Measurements from ENCODE around the gene NELL1. TPM values are rescaled to one million over a fixed set of nuclear protein-coding genes. Genes with fewer than 3 reads are reported as not detected.

Gene NELL1
- total RNA-seq, 1 experiment from 2014 or later: not detected

- ChIA-PET POLR2A (ENCODE audit: unreplicated experiment) (no interaction called here), CTCF (no interaction called here)
- Histone ChIP-seq H3K4me2 (ENCODE audit: low read length) (no peak overlapping the region), H3K9ac (ENCODE audit: low read length) (no peak overlapping the region), H3K36me3 (ENCODE audit: low read depth, low read length) (no peaks in the 10 kb centered on the region), H3K4me3 (ENCODE audit: low read length) (no peak overlapping the region), H3K27me3 (ENCODE audit: low read length) (no peaks in the 10 kb centered on the region), H3F3A (ENCODE audit: low read length, unreplicated experiment) (no peaks in the 10 kb centered on the region), H3K9me2 (replicated peaks; ENCODE audit: low read length) (no peaks in the 10 kb centered on the region), H2AFZ (ENCODE audit: low read length) (no peak overlapping the region), H4K20me1 (ENCODE audit: low read length) (no peaks in the 10 kb centered on the region), H3K27ac (ENCODE audit: low read length) (no peak overlapping the region), H3K4me1 (ENCODE audit: insufficient read depth, low read length) (no peaks in the 10 kb centered on the region), H3K9me3 (ENCODE audit: low read length) (no peaks in the 10 kb centered on the region), H3K79me2 (ENCODE audit: low read length) (no peaks in the 10 kb centered on the region)
- intact Hi-C loops (cut with micrococcal nuclease): no loop called here
- TF ChIP-seq EZH2 (IDR thresholded peaks at IDR 0.05; ENCODE audit: low read length, unreplicated experiment) (no peak), CTCF (conservative IDR thresholded peaks at IDR 0.05; ENCODE audit: low read depth, low read length) (no peak), EZH2phosphoT487 (IDR thresholded peaks at IDR 0.05; ENCODE audit: borderline replicate concordance, low read length) (no peak)
- DNase-seq (no peak), ATAC-seq (no peak)
- no TSS peak for BruUV-seq (replicated peaks)
These were observed 207.4 kb downstream of the NELL1 start for GRCh38 chr11:20876738-20877137.

GRCh38 chr11:20880094-20880493 is 210.7 kb downstream of the NELL1 start:
- H2AFZ ChIP-seq (ENCODE audit: low read length): no peak overlapping the region
- H3K4me2 ChIP-seq (ENCODE audit: low read length): no peak overlapping the region
- H3K9me3 ChIP-seq (ENCODE audit: low read length): no peaks in the 10 kb centered on the region
- CTCF ChIA-PET: no interaction called here
- DNase-seq: no peak
- POLR2A ChIA-PET (ENCODE audit: unreplicated experiment): no interaction called here
- intact Hi-C loops (cut with micrococcal nuclease): no loop called here
- H3K79me2 ChIP-seq (ENCODE audit: low read length): no peaks in the 10 kb centered on the region
- no peak overlapping the region for H3K4me3 ChIP-seq (ENCODE audit: low read length)
- no peak overlapping the region for H3K9ac ChIP-seq (ENCODE audit: low read length)
- H3K9me2 ChIP-seq (replicated peaks; ENCODE audit: low read length): no peaks in the 10 kb centered on the region
- BruUV-seq (replicated peaks): no TSS peak
- H3K27ac ChIP-seq (ENCODE audit: low read length): no peak overlapping the region
- H3F3A ChIP-seq (ENCODE audit: low read length, unreplicated experiment): no peaks in the 10 kb centered on the region
- TF ChIP-seq EZH2phosphoT487 (IDR thresholded peaks at IDR 0.05; ENCODE audit: borderline replicate concordance, low read length) (no peak), EZH2 (IDR thresholded peaks at IDR 0.05; ENCODE audit: low read length, unreplicated experiment) (no peak), CTCF (conservative IDR thresholded peaks at IDR 0.05; ENCODE audit: low read depth, low read length) (no peak)
- no peaks in the 10 kb centered on the region for H4K20me1 ChIP-seq (ENCODE audit: low read length)
- no peaks in the 10 kb centered on the region for H3K4me1 ChIP-seq (ENCODE audit: insufficient read depth, low read length)
- no peak for ATAC-seq
- no peaks in the 10 kb centered on the region for H3K27me3 ChIP-seq (ENCODE audit: low read length)
- no peaks in the 10 kb centered on the region for H3K36me3 ChIP-seq (ENCODE audit: low read depth, low read length)

- ChIA-PET CTCF (no interaction called here), POLR2A (ENCODE audit: unreplicated experiment) (no interaction called here)
- intact Hi-C loops (cut with micrococcal nuclease): no loop called here
These were observed 212.1 kb downstream of the NELL1 start for GRCh38 chr11:20881328-20882079.

More at GRCh38 chr11:20881328-20882079, 212.1 kb downstream of the NELL1 start:
- Histone ChIP-seq H3K4me3 (ENCODE audit: low read length) (no peak overlapping the region), H3K9me3 (ENCODE audit: low read length) (no peaks in the 10 kb centered on the region), H4K20me1 (ENCODE audit: low read length) (no peaks in the 10 kb centered on the region), H3K9me2 (replicated peaks; ENCODE audit: low read length) (no peaks in the 10 kb centered on the region), H3K9ac (ENCODE audit: low read length) (no peak overlapping the region), H3K27ac (ENCODE audit: low read length) (no peak overlapping the region), H3K79me2 (ENCODE audit: low read length) (no peaks in the 10 kb centered on the region), H3K4me1 (ENCODE audit: insufficient read depth, low read length) (no peaks in the 10 kb centered on the region), H3K27me3 (ENCODE audit: low read length) (no peaks in the 10 kb centered on the region), H3K4me2 (ENCODE audit: low read length) (no peak overlapping the region), H2AFZ (ENCODE audit: low read length) (no peak overlapping the region), H3F3A (ENCODE audit: low read length, unreplicated experiment) (no peaks in the 10 kb centered on the region), H3K36me3 (ENCODE audit: low read depth, low read length) (no peaks in the 10 kb centered on the region)
- DNase-seq (no peak), ATAC-seq (no peak)
- BruUV-seq (replicated peaks): no TSS peak
- TF ChIP-seq EZH2 (IDR thresholded peaks at IDR 0.05; ENCODE audit: low read length, unreplicated experiment) (no peak), EZH2phosphoT487 (IDR thresholded peaks at IDR 0.05; ENCODE audit: borderline replicate concordance, low read length) (no peak), CTCF (conservative IDR thresholded peaks at IDR 0.05; ENCODE audit: low read depth, low read length) (no peak)
